GM19467 (cell line): ENCODE results near the gene ZNF207.
"Not testable (repeated sequence)": the region's sequence is repeated elsewhere in the genome, so short reads cannot be mapped to it uniquely, and the experiment has no call there.

Experiments used
- ATAC-seq: cut with Tn5 transposase; IDR thresholded peaks from one replicate; pipeline ENCODE4 v1.9.1; 2021; ENCODE audit warnings: mild to moderate bottlenecking, moderate library complexity; ENCODE audit not compliant: unreplicated experiment

Gene ZNF207

DNA sequence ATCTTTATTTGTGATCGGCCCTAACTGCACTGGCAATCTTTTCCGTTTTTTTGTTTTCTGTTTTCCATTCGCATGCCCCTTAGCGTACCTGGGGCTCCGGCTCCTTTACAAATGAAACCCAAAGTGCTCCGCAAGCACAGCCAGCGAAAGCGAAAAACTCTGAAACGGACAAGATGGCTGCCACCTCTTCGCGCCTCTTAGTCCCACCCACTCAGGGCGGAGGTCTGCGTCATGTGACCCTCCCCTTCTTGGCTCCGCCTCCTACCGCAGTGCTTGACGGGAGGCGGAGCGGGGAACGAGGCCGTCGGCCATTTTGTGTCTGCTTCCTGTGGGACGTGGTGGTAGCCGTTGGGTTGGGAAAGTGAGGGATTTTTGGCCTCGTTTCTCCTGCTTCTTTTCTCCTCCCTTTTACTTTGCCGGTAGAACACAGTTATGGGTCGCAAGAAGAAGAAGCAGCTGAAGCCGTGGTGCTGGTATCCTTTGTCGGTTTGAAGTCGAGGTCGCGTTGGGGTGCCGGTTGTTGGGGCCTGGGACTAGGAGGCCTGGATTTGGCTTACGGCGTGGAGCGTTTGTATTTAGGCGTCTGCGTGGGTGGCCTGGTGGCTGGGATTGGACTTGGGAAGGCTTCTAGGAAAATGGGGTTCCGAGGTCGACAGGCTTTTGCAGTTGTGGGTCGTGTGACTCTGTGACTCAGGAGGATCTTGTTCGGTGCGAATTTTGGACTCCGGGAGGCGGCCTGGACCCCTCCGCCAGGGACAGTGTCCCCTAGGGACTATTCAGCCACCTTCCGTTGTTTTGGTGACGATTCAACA is at the start of gene ZNF207:
Gene ZNF207, plus strand, starts transcription at position 304 of the 812 bp plus-strand sequence. Its CDS starts 129 bp downstream, at position 433.
- peak; percentile 81 for ATAC-seq

DNA sequence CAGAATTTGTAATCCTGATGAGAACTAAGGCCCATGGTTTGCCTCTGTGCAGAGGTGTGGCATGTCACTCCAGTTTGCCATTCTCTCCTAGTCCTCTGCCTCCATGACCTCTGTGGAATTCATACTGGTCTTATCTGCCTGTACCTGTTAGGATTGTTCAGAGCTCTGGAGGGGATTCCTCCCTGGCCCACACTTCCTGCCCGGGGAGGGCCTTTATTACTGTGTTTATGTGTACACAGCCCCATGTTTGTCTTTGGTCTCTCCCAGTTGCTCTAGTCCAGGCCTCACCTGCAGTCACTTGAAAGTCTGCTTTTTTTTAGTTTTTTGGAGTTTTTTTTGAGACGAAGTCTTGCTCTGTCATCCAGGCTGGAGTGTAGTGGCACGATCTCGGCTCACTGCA is 47.9 kb upstream of the ZNF207 start:
- no peak for ATAC-seq

DNA sequence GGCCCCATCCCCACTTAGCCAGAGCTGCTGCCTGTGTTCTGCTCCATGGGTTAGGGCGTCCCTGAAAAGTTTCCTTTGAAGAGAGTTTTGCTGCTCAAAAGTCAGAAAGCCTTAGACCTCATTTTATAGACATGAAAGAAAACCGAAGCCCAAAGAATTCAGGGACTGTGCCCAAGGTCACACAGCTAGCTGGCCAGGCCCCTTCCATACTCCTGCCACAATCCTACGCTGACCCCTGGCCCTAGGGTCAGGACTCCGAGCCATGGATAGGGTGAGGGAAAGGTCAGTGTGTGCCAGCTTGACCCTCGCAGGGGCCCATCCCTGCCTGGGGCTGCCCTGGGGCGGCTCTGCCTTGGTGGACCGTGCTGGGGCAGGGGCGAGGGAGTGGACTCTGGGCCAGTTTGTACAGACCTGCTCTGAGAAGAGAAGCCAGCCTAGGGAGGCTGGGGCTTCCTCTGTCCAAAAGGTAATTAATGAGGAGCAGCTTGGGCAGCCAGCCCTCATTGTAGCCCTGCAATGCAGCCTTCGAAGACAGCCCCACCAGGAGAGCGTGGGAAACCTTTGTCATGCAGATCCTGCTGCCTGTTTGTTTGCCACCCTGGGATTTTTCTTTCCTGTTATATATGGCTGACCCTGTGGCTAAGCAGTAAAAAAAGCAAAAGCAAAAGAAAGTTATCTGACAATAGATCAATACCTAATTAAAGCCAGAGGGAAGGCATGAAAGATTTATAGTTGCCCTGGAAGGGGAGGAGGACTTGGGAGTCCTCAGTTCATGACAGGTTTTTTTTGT is 46.9 kb upstream of the ZNF207 start:
- ATAC-seq = no peak

DNA sequence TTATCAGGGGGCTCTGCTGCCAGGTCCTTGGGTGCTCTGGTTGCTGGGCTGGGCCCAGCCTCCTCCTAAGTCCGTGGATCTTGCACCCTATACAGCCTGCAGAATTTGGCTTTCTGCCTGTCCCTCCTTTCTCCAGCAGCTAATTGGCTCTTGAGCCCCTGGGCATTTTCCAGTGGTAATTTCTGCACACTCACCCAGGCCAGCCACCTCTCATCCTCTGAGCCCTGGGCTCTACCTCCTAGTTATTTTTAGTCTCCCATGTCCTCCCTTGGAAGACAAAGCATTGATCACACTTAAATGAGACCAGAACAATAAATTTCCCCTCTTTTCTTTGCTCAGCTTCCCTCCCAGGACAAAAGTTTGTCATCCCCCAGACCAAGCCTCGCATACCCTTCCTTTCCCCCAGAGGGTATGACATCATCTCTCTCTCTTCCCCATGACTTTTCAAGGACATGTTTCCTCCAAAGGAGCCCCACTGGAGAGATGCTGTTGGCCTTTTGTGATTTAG is 46.1 kb upstream of the ZNF207 start:
- ATAC-seq = no peak

DNA sequence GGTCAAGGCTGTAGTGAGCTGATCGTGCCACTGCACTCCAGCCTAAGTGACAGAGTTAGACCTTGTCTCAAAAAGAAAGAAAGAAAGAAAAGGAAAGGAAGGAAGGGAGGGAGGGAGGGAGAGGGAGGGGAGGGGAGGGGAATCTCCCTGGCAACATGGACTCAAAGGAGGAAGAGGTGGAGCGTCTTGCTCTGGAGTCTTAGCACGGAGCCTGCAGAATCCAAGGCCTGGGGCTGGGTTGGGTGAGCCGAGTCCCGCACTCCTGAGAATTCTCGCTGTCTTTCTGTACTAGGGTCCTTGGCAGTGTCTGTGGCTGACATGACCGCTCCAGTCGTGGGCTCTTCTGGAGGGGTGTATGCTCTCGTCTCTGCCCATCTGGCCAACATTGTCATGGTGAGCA is 44.9 kb upstream of the ZNF207 start:
- no peak for ATAC-seq

DNA sequence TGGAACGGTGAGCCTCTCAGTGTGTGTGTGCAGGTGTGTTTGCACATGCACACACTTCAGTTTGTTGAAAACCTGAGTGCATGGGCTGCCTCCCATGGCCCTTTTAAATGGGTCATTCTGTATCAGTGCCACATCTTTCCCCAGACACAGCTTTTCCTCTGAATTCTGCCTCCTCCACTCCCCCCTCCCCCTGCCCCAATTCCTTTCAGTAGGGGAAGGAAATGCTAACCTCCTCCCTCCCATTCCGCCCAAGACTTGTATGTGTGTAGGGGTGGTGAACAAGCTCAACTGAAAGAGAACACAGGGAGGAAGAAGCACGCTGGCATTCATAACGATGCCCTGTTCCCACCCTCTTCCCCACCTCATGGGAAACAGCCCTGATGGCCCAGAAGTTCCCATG is 42.3 kb upstream of the ZNF207 start:
- ATAC-seq = no peak

DNA sequence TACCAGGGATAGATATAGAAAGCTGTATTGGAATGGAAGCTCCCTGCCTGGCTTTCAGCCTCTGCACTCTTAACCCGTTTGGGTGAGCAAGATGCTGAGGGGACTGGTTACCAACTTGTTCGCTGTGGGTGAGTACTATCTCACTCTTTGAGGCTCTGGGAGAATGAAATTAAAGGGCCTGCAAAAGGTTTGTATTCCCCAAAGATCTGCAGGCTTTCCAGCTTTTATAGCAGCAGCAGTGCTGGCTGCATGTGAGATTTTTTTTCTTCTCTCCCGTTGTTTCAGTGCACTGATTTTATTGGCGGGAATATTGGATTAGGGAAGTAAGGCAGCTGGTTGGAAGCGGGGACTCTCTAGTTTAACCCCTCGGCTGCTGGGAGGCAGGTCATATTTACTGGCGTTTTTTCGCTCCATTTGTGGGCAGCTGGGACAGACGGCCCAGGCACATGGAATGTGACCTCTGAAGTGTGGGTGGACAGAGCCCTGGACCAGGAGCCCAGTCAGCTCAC is 38.9 kb upstream of the ZNF207 start:
- no peak for ATAC-seq

DNA sequence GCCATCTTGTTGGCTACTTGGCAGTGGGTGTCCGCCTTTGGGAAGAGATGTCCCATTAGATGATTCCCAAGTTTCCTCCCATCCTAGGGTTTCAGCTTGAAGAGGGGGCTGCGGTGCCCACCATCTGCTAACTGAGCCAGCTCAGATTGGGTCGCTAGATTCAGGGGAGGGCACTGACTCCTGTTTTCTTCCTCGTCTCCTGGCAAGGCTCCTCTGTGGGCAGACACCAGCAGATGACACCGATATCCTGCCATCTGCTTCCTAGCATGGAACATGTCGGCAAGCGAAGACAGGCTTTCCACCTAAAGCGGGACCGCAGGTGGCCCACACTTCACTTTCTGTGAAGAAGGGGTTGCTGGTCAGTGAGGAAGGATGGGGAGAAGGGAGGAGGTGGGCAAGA is 35.3 kb upstream of the ZNF207 start:
- no peak for ATAC-seq

DNA sequence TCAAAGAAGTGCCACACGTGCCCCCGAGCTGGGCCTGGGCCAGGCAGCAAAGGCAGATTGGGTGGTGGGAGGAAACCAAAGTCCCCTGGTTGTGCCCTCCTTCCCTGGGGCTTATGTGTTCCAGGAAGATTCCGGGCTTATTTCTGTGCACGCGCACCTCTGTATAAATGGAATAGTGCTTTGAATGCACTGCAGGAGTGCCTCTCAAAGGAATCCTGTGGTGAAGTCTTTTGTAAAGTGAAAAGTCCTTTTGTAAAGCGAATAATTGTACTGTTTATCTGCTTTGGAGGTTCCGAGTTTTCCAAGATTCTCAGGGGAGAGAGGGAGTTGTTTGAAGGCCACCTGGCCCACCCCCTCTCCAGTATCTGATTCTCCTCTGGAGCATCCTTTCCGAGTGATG is 34.8 kb upstream of the ZNF207 start:
- no peak for ATAC-seq

DNA sequence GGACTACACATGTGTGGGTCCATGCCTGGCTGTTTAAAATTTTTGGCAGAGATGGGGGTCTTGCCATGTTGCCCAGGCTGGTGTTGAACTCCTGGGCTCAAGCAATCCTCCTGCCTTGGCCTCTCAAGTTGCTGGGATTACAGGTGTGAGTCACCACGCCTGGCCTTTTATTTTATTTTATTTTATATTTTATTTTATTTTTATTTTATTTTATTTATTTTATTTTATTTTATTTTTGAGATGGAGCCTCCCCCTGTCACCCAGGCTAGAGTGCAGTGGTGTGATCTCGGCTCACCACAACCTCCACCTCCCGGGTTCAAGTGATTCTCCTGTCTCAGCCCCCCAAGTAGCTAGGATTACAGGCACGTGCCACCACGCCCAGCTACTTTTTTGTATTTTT is 33.3 kb upstream of the ZNF207 start:
- ATAC-seq = not testable (repeated sequence)

DNA sequence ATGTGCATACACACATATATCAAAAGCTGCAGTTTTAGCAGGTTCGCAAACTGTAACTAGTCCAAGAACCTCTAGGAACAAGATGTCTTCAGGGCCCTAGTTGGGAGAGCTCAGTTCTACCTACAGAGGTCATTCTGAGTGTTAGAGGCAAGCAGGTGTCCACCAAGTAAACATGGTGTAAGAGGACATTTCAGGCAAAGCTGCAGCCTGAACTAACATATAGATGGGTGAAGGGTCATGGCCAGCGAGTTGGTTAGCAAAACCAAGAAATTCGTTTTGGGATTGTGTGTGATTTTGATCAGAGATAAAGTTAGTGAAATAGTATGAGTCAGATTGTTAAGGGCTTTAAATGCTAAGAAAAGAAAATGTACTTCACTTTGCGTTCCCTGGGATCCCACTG is 32.6 kb upstream of the ZNF207 start:
- ATAC-seq = no peak

DNA sequence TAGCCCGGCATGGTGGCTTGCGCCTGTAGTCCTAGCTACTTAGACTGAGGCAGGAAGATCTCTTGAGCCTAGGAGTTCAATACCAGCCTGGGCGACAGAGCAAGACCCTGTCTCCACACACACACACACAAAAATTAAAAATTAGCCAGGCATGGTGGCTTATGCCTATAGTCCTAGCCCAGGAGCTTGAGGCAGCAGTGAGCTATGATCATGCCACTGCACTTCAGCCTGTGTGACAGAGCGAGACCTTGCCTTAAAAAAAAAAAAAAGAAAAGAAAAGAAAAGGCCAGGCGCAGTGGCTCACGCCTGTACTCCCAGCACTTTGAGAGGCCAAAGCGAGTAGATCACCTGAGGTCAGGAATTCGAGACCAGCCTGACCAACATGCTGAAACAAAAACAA is 31.9 kb upstream of the ZNF207 start:
- ATAC-seq = no peak

DNA sequence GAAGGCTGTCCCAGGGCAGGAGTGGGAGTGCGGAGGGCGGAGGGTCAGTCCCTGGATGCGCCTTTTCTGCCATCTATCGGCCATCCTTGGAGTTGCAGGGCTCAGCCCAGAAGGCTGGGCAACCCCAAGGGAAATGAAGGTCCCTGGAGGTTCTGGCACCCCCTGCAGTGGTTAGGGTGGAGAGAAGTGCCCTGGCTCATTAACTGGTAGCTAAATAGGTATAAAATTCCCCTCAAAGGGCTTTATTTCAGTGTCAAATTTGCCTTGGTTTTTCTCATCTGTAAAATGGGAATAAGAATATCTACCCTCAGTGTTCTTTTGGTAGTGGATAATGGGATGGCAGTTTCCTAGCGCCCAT is 30.4 kb upstream of the ZNF207 start:
- peak; percentile 59 for ATAC-seq

DNA sequence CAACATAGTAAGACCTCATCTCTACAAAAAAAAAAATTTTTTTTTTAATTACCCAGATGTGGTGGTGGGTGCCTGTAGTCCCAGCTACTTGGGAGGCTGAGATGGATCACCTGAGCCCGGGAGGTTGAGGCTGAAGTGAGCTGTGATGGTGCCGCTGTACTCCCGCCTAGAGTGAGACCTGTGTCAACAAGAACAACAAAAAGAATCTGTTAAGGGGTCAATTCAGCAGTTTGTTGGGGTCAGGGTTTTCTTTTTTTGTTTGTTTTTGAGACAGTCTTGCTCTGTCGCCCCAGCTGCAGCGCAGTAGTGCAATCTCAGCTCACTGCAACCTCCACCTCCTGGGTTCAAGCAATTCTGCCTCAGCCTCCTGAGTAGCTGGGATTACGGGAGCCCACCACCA is 29.9 kb upstream of the ZNF207 start:
- ATAC-seq = not testable (repeated sequence)

DNA sequence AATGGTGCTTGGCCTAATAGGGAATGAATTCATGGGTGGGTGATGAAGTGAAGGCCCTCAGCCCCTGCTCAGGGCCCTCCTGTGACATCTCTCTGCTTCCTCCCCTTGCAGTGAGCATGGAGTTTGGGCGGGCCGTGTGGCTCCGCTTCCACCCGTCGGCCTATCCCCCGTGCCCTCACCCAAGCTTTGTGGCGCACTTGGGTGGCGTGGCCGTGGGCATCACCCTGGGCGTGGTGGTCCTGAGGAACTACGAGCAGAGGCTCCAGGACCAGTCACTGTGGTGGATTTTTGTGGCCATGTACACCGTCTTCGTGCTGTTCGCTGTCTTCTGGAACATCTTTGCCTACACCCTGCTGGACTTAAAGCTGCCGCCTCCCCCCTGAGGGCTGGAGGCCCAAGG is 29.1 kb upstream of the ZNF207 start:
- ATAC-seq = no peak

DNA sequence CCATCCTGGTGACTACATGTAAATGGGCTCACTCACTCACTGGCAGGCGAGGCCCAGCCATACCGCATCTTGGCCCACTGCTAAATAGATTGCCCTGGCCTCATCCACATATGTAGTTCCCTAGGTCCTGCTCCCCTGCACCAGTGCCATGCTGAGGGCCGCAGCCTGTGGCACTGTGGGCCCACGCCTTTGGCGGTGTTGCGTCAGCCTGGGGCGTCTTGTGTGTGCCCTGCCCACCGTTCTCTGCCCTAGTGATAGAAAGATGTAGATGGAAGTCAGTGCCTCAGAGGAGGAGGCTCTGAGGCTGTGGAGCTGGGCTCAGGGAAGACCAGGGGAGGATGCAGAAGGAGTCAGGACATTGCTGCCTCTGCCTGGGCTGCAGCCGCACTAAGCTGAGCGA is 26.9 kb upstream of the ZNF207 start:
- no peak for ATAC-seq

DNA sequence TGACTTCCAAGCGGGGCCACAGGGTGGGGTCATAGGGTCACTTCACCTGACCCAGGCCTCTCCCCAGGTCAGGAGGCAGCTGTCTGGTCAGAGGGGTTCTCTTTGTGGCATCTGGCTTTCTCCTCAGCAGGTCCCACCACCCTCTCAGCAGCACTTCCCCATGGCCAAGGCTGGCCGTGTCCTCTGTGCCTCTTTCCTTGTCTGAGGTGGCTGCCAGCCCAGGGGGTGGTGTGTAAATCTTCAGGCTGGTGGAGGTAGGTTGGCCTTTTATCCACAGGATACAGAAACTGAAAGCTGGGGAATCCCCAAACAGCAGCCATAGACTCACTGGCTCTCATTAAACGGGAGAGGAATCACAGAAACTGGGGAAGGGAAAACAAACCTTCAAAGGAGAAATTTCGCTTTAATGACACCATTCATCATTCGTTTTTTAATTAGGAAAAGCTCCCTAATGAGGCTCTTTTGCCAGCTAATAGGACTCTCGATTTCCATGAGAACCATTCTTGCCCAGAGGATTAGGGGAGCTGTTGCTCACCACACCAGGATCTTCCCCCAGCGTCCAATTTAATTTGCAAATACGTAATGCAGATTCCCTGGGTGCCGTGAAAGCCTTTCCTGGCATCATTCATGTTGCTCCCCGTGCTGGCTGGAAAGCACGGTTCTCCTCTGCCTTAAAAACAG is 26.0 kb upstream of the ZNF207 start:
- ATAC-seq = no peak

DNA sequence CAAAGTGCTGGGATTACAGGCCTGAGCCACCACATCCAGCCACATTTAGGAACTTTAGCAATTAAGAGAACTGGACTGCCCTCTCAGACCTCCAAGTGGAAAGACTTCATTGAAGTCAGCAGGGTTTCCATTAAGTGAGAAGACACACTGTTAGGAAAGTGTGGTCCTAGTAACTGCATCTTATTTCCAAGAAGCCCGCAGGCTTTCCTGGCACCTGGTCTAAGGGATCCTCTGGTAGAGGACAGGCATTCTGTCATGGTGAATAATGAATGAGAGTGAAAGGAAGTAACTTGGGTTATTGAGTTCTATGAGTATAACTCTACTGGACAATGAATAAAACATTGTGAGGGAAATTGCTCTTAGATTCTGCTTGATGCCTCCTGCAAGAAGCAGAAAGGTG is 22.0 kb upstream of the ZNF207 start:
- ATAC-seq = no peak

DNA sequence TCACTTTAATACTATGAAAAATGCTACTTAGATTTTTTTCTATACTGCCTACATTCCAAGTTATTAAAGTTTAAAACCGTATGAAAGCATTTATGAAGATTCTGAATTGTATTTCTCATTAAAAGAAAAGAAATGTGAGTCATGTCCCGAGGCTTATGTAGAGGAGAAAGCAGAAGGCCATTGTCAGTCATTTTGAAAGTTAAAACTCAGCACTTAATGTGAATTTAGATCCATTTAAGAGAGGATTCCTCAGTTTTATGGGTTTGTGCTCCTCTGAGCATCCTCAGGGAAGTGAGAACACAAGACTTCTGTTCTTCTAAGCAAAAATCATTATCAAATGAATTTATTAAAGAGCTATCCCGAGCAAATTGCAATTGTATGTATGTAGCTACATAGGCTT is 19.8 kb upstream of the ZNF207 start:
- no peak for ATAC-seq

DNA sequence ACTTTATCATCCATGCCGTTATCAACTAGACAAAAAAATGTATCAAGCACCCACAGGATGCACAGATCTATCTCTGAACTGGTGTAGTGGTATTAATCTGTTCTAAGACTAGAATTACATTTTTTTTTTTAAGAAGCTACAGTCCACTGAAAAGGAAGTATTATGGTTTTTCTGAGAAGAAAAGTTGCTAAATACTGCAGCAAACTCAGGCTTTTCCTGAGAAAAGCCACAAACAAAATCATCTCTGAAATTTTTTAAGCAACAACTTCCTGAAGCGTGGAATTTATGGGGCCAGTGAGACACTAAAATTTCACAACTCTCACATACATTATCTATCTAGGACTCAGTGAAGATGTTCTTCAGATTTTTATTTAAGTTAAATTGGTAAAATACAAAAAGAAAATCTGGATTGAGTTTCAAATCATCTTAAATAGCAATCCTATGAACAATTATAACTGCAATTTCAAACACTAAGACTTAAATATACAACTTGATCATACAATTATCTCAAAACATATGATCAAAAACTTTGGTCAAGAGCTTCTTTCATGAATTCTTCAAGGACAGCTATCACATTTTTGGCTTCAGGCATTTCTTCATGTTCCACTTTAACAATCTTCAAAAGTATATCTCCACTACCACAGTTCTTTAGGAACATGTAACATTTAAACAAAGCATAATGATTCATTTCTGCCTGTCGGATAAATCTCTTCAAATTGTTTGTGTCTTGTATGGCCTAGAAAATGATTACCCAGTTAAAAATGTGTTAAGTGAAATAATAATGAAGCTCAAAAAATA is 18.5 kb upstream of the ZNF207 start:
- ATAC-seq = no peak

DNA sequence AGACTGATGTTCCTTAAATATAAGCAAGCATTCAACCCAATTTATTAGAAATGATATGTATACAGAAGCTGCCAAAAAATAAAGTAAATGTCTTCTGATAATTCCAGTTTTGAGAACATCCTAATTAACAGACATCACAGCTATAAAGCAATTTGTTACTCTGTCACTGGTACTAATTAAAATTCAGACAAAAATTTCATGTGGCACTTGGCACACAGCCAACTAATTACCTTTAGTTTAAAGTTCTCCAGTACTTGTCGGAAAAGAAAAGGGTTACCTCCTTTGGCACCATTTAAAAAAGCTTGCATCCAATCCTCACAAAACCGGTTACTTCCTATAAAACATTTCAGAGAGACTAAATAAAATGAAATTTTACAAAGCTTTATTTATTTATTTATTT is 16.8 kb upstream of the ZNF207 start:
- no peak for ATAC-seq
